ENCODE results near the gene ATP5F1D. TPM values are rescaled to one million over a fixed set of nuclear protein-coding genes. Genes with fewer than 3 reads are reported as not detected.

Gene ATP5F1D
- total and polyA plus RNA-seq, 2 donors = 47.6 to 150 TPM

DNA sequence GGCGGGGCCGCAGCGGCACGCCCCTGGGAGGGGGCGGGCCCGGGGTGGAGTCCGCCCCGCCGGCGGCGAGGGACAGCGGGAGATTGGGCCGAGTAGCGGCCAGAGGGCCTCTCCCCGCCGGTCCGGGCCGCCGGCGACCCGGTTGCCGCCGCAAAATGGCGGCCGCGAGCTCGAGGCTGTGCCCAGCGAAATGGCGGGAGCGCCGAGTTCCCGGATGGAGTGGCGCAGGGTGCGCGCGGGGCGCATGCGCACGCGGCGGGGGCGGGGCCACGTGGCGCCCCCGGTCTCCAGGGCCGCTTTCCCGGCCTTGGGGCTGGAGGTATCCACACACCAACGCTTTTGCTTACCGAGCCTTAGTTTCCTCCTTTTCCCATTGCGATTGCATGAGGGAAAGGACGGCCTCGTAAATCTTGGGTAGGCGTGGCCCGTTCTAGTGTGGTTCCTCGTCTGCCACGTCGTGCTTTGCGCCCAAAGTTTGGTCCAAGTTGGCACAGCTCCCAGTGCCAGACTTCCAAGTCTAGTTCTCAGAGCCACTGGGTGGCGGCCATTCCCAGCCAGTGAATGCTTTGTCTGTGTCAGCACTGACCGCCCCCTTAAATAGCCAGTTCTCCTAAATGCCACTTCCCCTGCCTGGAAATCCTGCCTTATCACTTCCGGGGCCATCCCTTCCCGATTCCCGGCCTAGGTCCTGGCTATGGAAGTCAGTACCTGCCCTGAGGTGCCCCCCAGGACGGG, 28.1 kb downstream of the ATP5F1D start:
- H3K9me3 ChIP-seq (ENCODE audit: control insufficient read depth in 2 of 2, insufficient read depth in 1 of 2, low read length in 1 of 2) = peaks cover 0 to 25% of the 10 kb centered on the region in 2 donors
- peak overlapping the region; percentile 94 to 99 for H3K4me3 ChIP-seq (ENCODE audit: low read length in 2 of 2)
- DNase-seq (ENCODE audit: low read depth in 6 of 9, low spot score in 9 of 9) = peak in 5 of 9 donors; percentile 77 to 90 (median 85)
- H3K36me3 ChIP-seq (ENCODE audit: control insufficient read depth in 2 of 2, insufficient read depth in 2 of 2, low read length in 1 of 2) = peaks cover 38 to 50% of the 10 kb centered on the region in 2 donors
- peak overlapping the region; percentile 88 to 99 for H3K27ac ChIP-seq (ENCODE audit: low read depth in 1 of 2, low read length in 1 of 2)
- under 1% methylated on average over 64 of the region's 64 CpGs for WGBS
- H3K27me3 ChIP-seq (ENCODE audit: control insufficient read depth in 2 of 2, insufficient read depth in 1 of 2, low read length in 1 of 2) = peaks cover 11 to 34% of the 10 kb centered on the region in 2 donors
- peaks cover 48 to 90% of the 10 kb centered on the region in 2 donors for H3K4me1 ChIP-seq (ENCODE audit: control insufficient read depth in 2 of 2, insufficient read depth in 2 of 2, low read length in 2 of 2)

DNA sequence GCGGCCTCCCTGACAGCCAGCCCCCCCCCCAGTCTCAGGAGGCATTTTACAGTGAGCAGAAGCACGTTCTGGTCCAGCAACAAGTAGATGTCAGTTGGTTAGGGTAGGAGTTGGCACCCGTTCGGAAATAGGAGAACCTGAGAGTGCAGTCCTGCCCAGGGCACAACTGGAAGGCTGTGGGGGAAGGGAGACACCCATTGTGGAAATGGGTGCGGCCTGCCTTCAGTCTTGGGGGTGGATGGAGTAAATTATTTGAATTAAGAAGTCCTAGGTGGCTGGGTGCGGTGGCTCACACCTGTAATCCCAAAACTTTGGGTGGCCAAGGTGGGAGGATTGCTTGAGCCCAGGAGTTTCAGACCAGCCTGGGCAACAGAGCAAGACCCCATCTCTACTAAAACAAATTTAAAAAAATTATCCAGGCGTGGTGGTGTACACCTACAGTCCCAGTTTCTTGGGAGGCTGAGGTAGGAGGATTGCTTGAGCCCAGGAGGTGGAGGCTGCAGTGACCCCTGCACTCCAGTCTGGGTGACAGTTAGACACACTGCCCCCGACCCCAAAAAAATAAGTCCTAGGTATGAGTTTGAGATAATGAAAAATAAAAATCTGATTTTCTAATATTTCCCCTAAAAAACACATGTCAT, 28.8 kb downstream of the ATP5F1D start:
- 42% methylated on average over 8 of the region's 8 CpGs for WGBS
- Histone ChIP-seq H3K4me3 (ENCODE audit: low read length in 2 of 2) (peak overlapping the region; percentile 94 to 99), H3K9me3 (ENCODE audit: control insufficient read depth in 2 of 2, insufficient read depth in 1 of 2, low read length in 1 of 2) (peaks cover 0 to 25% of the 10 kb centered on the region in 2 donors), H3K27me3 (ENCODE audit: control insufficient read depth in 2 of 2, insufficient read depth in 1 of 2, low read length in 1 of 2) (peaks cover 11 to 29% of the 10 kb centered on the region in 2 donors), H3K36me3 (ENCODE audit: control insufficient read depth in 2 of 2, insufficient read depth in 2 of 2, low read length in 1 of 2) (peaks cover 43 to 55% of the 10 kb centered on the region in 2 donors), H3K27ac (ENCODE audit: low read depth in 1 of 2, low read length in 1 of 2) (peak overlapping the region; percentile 88 to 99), H3K4me1 (ENCODE audit: control insufficient read depth in 2 of 2, insufficient read depth in 2 of 2, low read length in 2 of 2) (peaks cover 53 to 88% of the 10 kb centered on the region in 2 donors)
- no peak for DNase-seq (ENCODE audit: low read depth in 6 of 9, low spot score in 9 of 9)

DNA sequence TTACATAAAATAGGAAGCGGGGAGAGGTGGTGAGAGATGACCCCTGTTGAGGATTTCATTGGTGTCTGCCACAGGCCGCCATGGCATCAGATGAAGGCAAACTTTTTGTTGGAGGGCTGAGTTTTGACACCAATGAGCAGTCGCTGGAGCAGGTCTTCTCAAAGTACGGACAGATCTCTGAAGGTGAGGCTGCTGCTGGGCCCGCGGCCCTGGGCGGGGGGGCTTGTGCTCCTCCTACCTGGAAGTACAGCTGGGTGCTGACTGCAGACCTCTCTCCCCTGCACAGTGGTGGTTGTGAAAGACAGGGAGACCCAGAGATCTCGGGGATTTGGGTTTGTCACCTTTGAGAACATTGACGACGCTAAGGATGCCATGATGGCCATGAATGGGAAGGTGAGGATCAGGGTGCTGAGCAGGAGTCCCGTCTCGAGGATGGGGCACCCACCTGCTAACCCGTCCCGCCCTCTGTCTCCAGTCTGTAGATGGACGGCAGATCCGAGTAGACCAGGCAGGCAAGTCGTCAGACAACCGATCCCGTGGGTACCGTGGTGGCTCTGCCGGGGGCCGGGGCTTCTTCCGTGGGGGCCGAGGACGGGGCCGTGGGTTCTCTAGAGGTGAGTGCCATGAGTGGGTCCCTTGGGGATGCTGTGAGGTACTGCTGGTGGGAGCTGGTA, 29.4 kb downstream of the ATP5F1D start:
- Histone ChIP-seq H3K4me1 (ENCODE audit: control insufficient read depth in 2 of 2, insufficient read depth in 2 of 2, low read length in 2 of 2) (peaks cover 51 to 83% of the 10 kb centered on the region in 2 donors), H3K36me3 (ENCODE audit: control insufficient read depth in 2 of 2, insufficient read depth in 2 of 2, low read length in 1 of 2) (peaks cover 43 to 55% of the 10 kb centered on the region in 2 donors), H3K27ac (ENCODE audit: low read depth in 1 of 2, low read length in 1 of 2) (peak overlapping the region; percentile 8 to 31), H3K9me3 (ENCODE audit: control insufficient read depth in 2 of 2, insufficient read depth in 1 of 2, low read length in 1 of 2) (peaks cover 0 to 20% of the 10 kb centered on the region in 2 donors), H3K4me3 (ENCODE audit: low read length in 2 of 2) (peak overlapping the region; percentile 94 to 99), H3K27me3 (ENCODE audit: control insufficient read depth in 2 of 2, insufficient read depth in 1 of 2, low read length in 1 of 2) (peaks cover 9 to 23% of the 10 kb centered on the region in 2 donors)
- DNase-seq (ENCODE audit: low read depth in 6 of 9, low spot score in 9 of 9) = no peak
- 93% methylated on average over 26 of the region's 26 CpGs for WGBS

DNA sequence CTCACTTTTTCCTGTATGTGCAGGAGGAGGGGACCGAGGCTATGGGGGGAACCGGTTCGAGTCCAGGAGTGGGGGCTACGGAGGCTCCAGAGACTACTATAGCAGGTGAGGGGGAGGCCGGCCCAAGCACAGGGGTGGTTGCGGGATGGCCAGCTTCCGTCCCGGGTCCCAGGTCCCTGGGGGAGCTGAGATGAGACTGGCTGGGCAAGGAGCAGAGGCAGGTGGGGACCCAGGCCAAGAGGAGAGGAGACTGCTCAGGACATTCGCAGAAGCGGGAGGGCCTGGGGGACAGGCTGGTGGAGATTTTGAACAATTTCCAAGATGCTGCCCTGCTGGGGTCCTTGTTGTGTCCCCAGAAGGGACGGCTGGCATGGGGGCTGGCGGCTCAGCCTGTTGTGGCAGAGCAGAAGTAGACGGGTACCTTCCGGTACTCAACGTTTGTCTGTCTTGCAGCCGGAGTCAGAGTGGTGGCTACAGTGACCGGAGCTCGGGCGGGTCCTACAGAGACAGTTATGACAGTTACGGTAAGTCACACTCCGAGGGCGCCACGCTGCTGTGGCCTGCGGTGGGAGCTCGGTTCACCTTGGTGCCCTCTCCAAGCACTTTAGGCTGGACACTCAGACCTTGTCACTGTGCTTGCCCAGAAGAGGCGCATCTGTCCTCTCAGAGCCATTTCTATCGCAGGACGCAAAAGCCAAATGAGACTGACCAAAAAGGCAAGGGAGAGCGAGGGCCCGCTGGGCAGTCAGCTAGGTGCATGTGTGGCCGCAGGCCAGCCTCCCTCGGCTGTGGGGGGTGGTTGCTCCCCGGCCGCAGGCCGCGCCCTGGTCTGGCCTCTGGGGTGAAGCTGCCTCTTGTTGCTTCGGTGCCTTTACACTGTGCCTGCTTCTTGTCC, 30.2 kb downstream of the ATP5F1D start:
- H3K36me3 ChIP-seq (ENCODE audit: control insufficient read depth in 2 of 2, insufficient read depth in 2 of 2, low read length in 1 of 2) = peaks cover 43 to 56% of the 10 kb centered on the region in 2 donors
- no peak overlapping the region for H3K27ac ChIP-seq (ENCODE audit: low read depth in 1 of 2, low read length in 1 of 2)
- H3K27me3 ChIP-seq (ENCODE audit: control insufficient read depth in 2 of 2, insufficient read depth in 1 of 2, low read length in 1 of 2) = peaks cover under 1 to 15% of the 10 kb centered on the region in 2 donors
- peaks cover 51 to 83% of the 10 kb centered on the region in 2 donors for H3K4me1 ChIP-seq (ENCODE audit: control insufficient read depth in 2 of 2, insufficient read depth in 2 of 2, low read length in 2 of 2)
- no peak for DNase-seq (ENCODE audit: low read depth in 6 of 9, low spot score in 9 of 9)
- 96% methylated on average over 37 of the region's 37 CpGs for WGBS
- peak overlapping the region in 1 of 2 donors; percentile 9 for H3K4me3 ChIP-seq (ENCODE audit: low read length in 2 of 2)
- peaks cover 0 to 18% of the 10 kb centered on the region in 2 donors for H3K9me3 ChIP-seq (ENCODE audit: control insufficient read depth in 2 of 2, insufficient read depth in 1 of 2, low read length in 1 of 2)

DNA sequence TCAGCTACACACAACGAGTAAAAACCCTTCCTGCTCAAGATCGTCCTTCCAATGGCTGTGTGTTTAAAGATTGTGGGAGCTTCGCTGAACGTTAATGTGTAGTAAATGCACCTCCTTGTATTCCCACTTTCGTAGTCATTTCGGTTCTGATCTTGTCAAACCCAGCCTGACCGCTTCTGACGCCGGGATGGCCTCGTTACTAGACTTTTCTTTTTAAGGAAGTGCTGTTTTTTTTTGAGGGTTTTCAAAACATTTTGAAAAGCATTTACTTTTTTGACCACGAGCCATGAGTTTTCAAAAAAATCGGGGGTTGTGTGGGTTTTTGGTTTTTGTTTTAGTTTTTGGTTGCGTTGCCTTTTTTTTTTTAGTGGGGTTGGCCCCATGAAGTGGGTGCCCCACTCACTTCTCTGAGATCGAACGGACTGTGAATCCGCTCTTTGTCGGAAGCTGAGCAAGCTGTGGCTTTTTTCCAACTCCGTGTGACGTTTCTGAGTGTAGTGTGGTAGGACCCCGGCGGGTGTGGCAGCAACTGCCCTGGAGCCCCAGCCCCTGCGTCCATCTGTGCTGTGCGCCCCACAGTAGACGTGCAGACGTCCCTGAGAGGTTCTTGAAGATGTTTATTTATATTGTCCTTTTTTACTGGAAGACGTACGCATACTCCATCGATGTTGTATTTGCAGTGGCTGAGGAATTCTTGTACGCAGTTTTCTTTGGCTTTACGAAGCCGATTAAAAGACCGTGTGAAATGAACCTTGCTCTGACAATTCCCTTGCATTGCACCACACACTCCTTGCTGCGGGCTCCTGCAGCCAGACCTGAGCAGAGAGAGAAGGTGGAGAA, 31.1 kb downstream of the ATP5F1D start:
- 90% methylated on average over 33 of the region's 33 CpGs for WGBS
- H3K27ac ChIP-seq (ENCODE audit: low read depth in 1 of 2, low read length in 1 of 2) = no peak overlapping the region
- peaks cover 43 to 63% of the 10 kb centered on the region in 2 donors for H3K36me3 ChIP-seq (ENCODE audit: control insufficient read depth in 2 of 2, insufficient read depth in 2 of 2, low read length in 1 of 2)
- H3K9me3 ChIP-seq (ENCODE audit: control insufficient read depth in 2 of 2, insufficient read depth in 1 of 2, low read length in 1 of 2) = peaks cover 0 to 19% of the 10 kb centered on the region in 2 donors
- peak overlapping the region in 1 of 2 donors; percentile 4 for H3K4me3 ChIP-seq (ENCODE audit: low read length in 2 of 2)
- no peak for DNase-seq (ENCODE audit: low read depth in 6 of 9, low spot score in 9 of 9)
- H3K27me3 ChIP-seq (ENCODE audit: control insufficient read depth in 2 of 2, insufficient read depth in 1 of 2, low read length in 1 of 2) = peaks cover 0 to 7% of the 10 kb centered on the region in 2 donors
- peaks cover 45 to 83% of the 10 kb centered on the region in 2 donors for H3K4me1 ChIP-seq (ENCODE audit: control insufficient read depth in 2 of 2, insufficient read depth in 2 of 2, low read length in 2 of 2)

DNA sequence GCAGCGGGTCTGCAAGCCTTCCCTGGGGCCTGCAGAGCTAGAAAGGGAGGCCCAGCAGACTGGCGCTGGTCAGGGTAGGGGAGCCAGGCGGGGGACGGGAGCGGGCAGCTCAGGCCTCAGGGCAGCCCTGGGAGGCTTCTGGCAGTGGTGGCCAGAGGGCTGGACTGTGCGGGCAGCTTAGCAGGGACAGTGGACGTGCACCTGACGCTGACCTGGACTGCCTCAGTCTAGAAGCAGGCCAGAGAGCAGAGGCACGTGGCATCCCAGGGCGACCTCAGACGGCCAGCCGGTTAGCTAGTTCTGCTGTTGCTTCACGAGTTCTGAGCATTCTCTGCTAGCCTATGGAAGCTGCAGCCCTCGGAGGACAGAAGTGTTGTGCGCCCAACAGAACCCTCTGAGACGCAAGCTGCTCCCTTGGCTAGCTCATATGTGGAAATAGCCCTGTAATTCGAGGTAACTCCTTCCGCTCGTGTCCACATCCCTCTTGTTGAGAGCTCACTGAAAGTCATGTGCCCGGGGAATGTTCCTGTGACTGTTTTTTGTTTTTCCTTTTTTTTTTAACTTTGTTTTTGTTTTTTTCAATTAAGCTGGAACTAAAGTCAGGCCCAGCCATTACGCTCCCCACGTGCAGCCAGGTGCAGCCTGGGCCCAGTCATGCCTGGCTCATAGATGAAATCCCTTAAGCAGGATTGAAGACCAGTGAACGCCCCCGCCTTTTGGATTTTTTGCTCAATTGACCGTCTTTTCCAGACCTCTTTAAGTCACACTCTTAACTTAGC, 31.9 kb downstream of the ATP5F1D start:
- Histone ChIP-seq H3K4me3 (ENCODE audit: low read length in 2 of 2) (peak overlapping the region in 1 of 2 donors; percentile 4), H3K4me1 (ENCODE audit: control insufficient read depth in 2 of 2, insufficient read depth in 2 of 2, low read length in 2 of 2) (peaks cover 37 to 74% of the 10 kb centered on the region in 2 donors), H3K27ac (ENCODE audit: low read depth in 1 of 2, low read length in 1 of 2) (no peak overlapping the region), H3K27me3 (ENCODE audit: control insufficient read depth in 2 of 2, insufficient read depth in 1 of 2, low read length in 1 of 2) (no peaks in the 10 kb centered on the region), H3K36me3 (ENCODE audit: control insufficient read depth in 2 of 2, insufficient read depth in 2 of 2, low read length in 1 of 2) (peaks cover 47 to 71% of the 10 kb centered on the region in 2 donors), H3K9me3 (ENCODE audit: control insufficient read depth in 2 of 2, insufficient read depth in 1 of 2, low read length in 1 of 2) (peaks cover 0 to 13% of the 10 kb centered on the region in 2 donors)
- no peak for DNase-seq (ENCODE audit: low read depth in 6 of 9, low spot score in 9 of 9)
- WGBS = 96% methylated on average over 25 of the region's 25 CpGs

DNA sequence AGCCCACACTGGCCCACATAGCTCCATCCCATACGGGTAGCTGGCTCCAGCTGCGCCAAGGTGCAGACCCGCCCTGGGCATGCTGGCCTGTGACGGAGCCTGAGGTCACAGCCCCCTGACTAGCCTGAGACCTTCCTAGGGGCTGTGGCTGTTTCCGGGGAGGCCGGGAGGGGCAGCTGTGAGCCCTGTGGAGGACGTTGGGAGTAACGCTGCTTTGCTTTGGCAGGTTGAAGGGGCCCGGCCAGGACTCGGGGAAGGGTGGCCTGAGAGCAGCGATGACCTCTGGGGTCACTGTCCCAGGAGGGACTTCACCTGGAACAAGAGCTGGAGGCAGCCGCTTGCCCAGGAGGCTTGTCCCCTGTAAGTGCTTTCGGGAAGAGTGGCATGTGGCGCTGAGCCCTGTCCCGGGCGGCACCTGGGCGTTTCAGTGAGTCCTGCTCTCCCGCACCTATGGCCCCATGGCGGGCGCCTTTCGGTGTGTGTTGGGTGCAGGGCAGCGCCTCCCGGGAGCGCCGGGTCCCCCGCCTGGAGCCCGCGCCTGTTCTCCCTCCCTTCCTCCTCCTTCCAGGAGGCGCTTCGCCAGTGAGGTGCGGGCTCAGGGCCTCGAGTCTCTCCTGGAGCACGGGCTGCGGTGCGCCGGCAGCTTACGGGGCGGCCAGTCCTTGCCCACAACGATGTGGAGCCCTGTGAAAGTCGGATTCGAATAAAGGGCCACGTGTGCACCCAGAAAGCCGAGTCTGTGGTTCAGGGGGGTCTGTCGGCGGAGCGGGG, 32.7 kb downstream of the ATP5F1D start:
- 95% methylated on average over 46 of the region's 46 CpGs for WGBS
- Histone ChIP-seq H3K27me3 (ENCODE audit: control insufficient read depth in 2 of 2, insufficient read depth in 1 of 2, low read length in 1 of 2) (no peaks in the 10 kb centered on the region), H3K4me3 (ENCODE audit: low read length in 2 of 2) (peak overlapping the region in 1 of 2 donors; percentile 39), H3K4me1 (ENCODE audit: control insufficient read depth in 2 of 2, insufficient read depth in 2 of 2, low read length in 2 of 2) (peaks cover 33 to 70% of the 10 kb centered on the region in 2 donors), H3K36me3 (ENCODE audit: control insufficient read depth in 2 of 2, insufficient read depth in 2 of 2, low read length in 1 of 2) (peaks cover 55 to 79% of the 10 kb centered on the region in 2 donors), H3K9me3 (ENCODE audit: control insufficient read depth in 2 of 2, insufficient read depth in 1 of 2, low read length in 1 of 2) (peaks cover 0 to 13% of the 10 kb centered on the region in 2 donors), H3K27ac (ENCODE audit: low read depth in 1 of 2, low read length in 1 of 2) (peak overlapping the region; percentile 89 to 100)
- no peak for DNase-seq (ENCODE audit: low read depth in 6 of 9, low spot score in 9 of 9)

Data from thymus (tissue), 11 donors.